NK-92 (cell line): ENCODE measurements around the gene EPM2AIP1.
"Not testable (repeated sequence)": the region's sequence is repeated elsewhere in the genome, so short reads cannot be mapped to it uniquely, and the experiment has no call there.

ENCODE experiments used
- DNase-seq: peaks from one replicate; lab custom pipeline; 2025; ENCODE audit not compliant: unreplicated experiment; lab: John Stamatoyannopoulos, UW

The EPM2AIP1 gene

DNA sequence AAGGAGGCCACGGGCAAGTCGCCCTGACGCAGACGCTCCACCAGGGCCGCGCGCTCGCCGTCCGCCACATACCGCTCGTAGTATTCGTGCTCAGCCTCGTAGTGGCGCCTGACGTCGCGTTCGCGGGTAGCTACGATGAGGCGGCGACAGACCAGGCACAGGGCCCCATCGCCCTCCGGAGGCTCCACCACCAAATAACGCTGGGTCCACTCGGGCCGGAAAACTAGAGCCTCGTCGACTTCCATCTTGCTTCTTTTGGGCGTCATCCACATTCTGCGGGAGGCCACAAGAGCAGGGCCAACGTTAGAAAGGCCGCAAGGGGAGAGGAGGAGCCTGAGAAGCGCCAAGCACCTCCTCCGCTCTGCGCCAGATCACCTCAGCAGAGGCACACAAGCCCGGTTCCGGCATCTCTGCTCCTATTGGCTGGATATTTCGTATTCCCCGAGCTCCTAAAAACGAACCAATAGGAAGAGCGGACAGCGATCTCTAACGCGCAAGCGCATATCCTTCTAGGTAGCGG, at the start of gene EPM2AIP1:
Gene EPM2AIP1, minus strand, starts transcription at position 326 of the 520 bp plus-strand sequence. Its CDS starts 54 bp downstream, at position 272.
- no peak for DNase-seq

DNA sequence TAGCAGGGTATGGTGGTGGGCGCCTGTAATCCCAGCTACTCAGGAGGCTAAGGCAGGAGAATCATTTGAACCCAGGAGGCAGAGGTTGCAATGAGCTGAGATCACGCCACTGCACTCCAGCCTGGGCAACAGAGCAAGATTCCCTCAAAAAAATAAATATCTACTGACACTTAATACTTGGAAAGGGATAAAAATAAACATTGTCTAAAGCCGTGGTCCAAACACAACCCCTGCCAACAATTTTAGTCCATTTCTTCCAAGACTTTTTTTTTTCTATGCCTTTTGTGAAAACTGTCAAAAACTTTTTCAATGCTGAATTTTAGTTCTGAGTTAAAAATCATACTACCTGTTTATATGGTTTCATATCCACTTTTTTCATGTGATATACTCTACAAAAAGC, 49.8 kb upstream of the EPM2AIP1 start:
- DNase-seq: not testable (repeated sequence)

- DNase-seq: no peak
These were observed 48.7 kb upstream of the EPM2AIP1 start for GRCh38 chr3:37041546-37042195.

DNA sequence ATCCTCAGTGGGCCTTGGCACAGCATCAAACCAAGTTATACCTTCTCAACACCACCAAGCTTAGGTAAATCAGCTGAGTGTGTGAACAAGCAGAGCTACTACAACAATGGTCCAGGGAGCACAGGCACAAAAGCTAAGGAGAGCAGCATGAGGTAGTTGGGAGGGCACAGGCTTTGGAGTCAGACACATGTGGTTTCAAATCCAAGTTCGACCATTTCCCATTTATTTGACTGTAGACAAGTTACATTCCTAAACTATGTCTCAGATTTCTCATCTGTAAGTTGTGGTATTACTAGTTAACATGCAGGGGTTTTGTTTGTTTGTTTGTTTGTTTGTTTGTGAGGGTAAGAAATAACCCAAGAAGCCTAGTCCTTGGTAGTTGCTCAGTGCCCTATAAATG, 47.3 kb upstream of the EPM2AIP1 start:
- no peak for DNase-seq

DNA sequence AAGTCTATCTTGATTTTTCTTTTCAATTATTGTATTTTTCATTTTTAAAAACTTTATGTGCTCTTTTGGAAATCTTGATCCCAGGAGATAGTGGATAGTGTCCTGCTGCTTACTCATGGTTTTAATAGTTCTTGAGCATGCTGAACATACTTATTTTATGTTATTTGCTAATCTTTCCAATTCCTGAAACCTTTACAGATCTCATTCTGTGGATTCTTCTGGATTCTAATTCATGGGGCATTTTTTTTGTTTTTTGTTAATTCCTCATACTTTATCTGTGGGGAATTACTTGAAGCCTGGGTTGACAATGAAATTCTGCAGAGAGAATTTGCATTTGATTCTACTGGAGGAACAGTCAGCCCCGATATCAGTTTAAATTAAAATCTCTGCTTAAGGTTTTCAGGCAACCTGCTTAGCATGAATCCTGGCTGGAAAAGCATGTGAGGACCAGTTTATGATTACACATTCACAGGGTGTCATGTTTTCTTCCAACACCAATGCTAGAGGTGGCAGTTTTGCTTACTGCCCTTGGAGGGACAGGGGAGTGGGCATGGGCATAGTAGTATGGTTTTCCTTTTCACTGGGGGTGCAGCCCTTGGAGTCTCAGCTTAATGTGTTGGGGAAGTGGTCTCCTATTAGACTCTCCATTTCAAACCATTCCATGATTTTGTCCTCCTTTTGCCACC, 46.4 kb upstream of the EPM2AIP1 start:
- DNase-seq: no peak

DNA sequence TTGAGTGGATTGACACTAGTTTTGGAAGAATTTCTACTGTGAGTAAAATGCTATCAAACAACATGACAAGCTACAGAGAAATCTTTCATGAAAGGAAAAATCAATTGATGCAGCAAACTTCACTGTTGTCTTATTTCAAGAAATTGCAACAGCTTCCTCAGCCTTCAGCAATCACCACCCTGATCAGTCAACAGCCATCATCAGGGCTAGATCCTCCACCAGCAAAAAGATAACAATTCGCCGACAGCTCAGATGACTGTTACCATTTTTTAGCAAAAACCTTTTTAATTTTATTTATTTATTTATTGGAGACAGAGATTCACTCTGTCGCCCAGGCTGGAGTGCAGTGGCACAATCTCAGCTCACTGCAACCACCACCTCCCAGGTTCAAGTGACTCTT, 44.4 kb upstream of the EPM2AIP1 start:
- DNase-seq: no peak

GRCh38 chr3:37032961-37033360, 40.0 kb upstream of the EPM2AIP1 start:
- no peak for DNase-seq

DNA sequence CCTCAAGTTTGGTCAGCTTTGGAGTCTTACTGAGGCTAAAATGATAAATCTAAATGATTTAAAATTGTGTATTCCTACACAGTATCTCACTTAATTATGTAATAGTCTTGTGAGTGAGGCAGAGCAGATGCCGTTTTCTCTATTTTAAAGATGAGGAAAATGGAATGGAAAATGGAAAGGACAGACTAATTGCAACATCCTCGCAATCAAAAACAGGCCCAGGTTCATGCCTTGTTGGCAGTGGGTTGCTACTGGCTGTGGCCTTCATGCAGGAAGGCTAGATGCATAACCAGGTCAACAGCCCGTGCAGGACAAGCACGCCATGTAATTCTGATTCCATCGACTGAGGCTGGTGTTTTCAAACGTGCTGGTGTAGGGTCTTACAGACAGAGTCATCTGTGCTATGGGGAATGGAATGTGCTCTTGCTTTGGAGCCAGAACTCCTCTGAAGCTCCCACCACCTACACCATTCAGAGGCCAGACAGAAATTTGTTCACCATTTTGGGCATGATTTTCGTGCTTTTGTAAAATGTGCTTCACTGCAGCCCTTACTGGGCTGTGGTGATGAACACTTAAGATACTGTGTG, 38.3 kb upstream of the EPM2AIP1 start:
- DNase-seq: no peak

DNA sequence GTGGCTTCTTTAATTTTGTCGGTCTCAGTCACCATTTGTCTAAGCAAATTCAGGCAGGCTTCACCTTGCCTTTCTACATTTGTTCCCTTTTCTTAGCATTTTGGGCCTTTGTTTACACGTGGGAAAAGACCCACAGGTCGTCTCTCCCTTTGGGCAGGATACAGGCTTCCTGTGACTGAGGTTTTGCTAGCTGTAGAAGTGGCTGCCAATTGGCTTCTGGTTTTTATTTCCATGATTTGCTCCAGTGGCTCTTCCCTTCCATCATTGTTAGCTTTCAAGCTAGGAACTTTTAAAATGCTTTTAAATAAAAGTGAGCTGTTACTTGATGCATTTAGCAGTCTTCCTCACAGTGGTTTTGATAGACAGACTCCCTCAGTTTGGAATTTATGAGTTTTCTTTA, 37.7 kb upstream of the EPM2AIP1 start:
- no peak for DNase-seq

- no peak for DNase-seq
These were observed 36.7 kb upstream of the EPM2AIP1 start for GRCh38 chr3:37029516-37030163.

DNA sequence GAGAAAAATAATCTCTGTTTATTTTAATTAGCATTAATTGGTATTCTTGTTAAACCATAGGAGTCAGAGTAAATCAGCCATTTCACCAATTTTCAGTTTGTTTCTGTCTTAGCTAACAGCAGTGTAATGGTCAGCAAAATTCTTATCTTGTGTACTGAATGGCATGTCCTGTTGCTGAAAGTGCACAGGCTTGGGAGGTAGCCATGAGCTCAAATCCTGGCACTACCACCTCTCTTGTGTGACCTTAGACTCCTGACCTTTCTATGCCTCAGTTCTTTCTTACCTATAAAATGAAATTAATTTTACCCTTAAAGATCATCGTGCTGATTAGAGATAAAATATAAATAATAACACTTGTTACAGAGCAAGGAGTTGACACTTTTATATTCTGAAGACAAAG, 36.2 kb upstream of the EPM2AIP1 start:
- DNase-seq: no peak

GRCh38 chr3:37028329-37028728, 35.4 kb upstream of the EPM2AIP1 start:
- no peak for DNase-seq

- no peak for DNase-seq
These were observed 33.9 kb upstream of the EPM2AIP1 start for GRCh38 chr3:37026851-37027250.

- DNase-seq: no peak
These were observed 32.8 kb upstream of the EPM2AIP1 start for GRCh38 chr3:37025561-37026335.

GRCh38 chr3:37024820-37025405, 32.0 kb upstream of the EPM2AIP1 start:
- DNase-seq: no peak

- DNase-seq: no peak
These were observed 31.2 kb upstream of the EPM2AIP1 start for GRCh38 chr3:37024092-37024491.

DNA sequence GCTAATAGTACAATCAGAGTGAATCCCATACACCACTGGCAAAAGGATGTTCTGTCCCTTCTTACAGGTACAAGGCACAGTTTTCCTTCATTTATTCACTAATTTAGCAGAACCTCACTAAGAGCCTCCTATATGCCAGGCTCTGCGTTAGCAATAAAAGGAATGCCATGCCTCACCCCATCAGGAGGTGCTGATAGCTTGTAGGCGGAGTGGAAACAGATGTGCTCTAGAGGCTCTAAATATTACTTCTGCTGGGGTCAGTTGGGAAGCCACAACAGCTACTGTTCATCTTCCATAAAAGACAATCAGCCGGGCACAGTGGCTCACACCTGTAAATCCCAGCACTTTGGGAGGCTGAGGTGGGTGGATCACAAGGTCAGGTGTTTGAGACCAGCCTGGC, 24.8 kb upstream of the EPM2AIP1 start:
- no peak for DNase-seq

DNA sequence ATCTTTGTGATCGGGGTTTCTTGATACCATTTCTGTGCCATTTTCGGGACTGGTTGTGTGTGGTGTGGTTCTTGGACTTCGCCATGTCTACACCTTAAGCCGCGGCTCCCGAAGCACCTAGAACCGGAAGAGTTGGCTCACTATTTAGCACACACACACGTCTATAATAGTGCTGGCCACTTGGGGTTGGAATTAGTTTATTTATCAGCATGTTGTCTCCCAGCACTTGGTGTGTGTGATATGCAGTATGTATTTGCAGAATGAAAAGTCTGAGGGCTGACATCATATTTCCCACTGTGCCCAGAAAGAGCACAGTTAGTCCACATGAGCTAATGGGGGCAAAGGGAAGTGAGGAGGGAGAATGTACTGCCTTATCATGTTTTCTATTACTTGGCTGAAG, 24.0 kb upstream of the EPM2AIP1 start:
- no peak for DNase-seq

- DNase-seq: no peak
These were observed 22.7 kb upstream of the EPM2AIP1 start for GRCh38 chr3:37015642-37016041.

DNA sequence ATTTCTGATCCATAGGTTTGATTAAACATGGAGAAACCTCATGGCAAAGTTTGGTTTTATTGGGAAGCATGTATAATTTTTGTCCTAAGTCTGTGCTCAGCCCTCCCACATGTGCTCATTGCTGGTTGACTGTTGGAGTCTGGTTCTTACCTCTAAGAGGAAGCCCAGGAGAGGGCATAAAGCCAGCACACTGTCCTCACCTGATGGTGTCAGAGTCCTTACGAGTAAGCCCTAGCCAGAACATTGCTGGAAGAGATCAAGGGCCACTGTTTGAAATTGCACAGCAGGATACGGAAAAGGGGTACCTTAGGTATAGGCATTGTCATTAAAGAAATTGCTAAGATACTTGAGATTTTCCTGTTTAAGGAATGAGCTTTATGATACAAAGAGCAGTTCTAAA, 21.7 kb upstream of the EPM2AIP1 start:
- no peak for DNase-seq
